OCI-LY1 (cell line): Measurements from ENCODE around the gene TMEM174.

Experiments used
- H2AFZ ChIP-seq: fragments of 200-600 bp; sonication (generic), shearing (Covaris generic); 2 replicates; pipeline ENCODE4 v1.6.0; 2014; ENCODE audit warnings: antibody characterized with exemption, mild to moderate bottlenecking, low read length
- H3F3A ChIP-seq: fragments of 200-600 bp; sonication (generic), shearing (Covaris generic); 2 replicates; pipeline ENCODE4 v1.6.0; 2014; ENCODE audit warnings: mild to moderate bottlenecking, antibody characterized with exemption, low read length, moderate library complexity; ENCODE audit not compliant: insufficient read depth
- H3K27ac ChIP-seq: fragments of 200-600 bp; sonication (generic); 2 replicates; pipeline ENCODE4 v1.5.1; 2014; ENCODE audit warnings: low read length, mixed run types, mild to moderate bottlenecking, low read depth; ENCODE audit not compliant: poor library complexity, severe bottlenecking
- H3K27me3 ChIP-seq: fragments of 200-600 bp; sonication (generic); 2 replicates; pipeline ENCODE4 v1.6.0; 2014; ENCODE audit warnings: antibody characterized with exemption, mild to moderate bottlenecking, low read length, moderate library complexity; ENCODE audit not compliant: insufficient read depth
- H3K36me3 ChIP-seq: fragments of 200-600 bp; sonication (generic); 2 replicates; pipeline ENCODE4 v1.6.1; 2014; ENCODE audit warnings: mild to moderate bottlenecking, antibody characterized with exemption, low read length, moderate library complexity, mixed read lengths; ENCODE audit not compliant: insufficient read depth
- H3K4me1 ChIP-seq: fragments of 200-600 bp; sonication (generic); 2 replicates; pipeline ENCODE4 v1.5.1; 2014; ENCODE audit warnings: mild to moderate bottlenecking, low read length, moderate library complexity; ENCODE audit not compliant: insufficient read depth, severe bottlenecking
- H3K4me2 ChIP-seq: fragments of 200-600 bp; sonication (generic), shearing (Covaris generic); 2 replicates; pipeline ENCODE4 v1.6.1; 2014; ENCODE audit warnings: low read length
- H3K4me3 ChIP-seq: fragments of 200-600 bp; sonication (generic); 2 replicates; pipeline ENCODE4 v1.5.1; 2014; ENCODE audit warnings: low read length, low read depth, mild to moderate bottlenecking, mixed read lengths; ENCODE audit not compliant: poor library complexity, severe bottlenecking
- H3K79me2 ChIP-seq: fragments of 200-600 bp; shearing (Covaris generic); 2 replicates; pipeline ENCODE4 v1.6.1; 2016; ENCODE audit warnings: mixed run types, low read length, mixed read lengths; ENCODE audit not compliant: insufficient read depth
- H3K9ac ChIP-seq: fragments of 200-600 bp; sonication (generic), shearing (Covaris generic); 2 replicates; pipeline ENCODE4 v1.6.1; 2014; ENCODE audit warnings: mild to moderate bottlenecking, low read length, mixed read lengths
- H3K9me2 ChIP-seq: fragments of 200-600 bp; sonication (generic), shearing (Covaris generic); 2 replicates; pipeline ENCODE4 v1.6.1; 2014; ENCODE audit warnings: low read depth, mild to moderate bottlenecking, low read length, mixed read lengths
- H3K9me3 ChIP-seq: fragments of 200-600 bp; shearing (Covaris generic); 2 replicates; pipeline ENCODE4 v1.6.1; 2014; ENCODE audit warnings: low read length, mixed read lengths
- H4K20me1 ChIP-seq: fragments of 200-600 bp; sonication (generic), shearing (Covaris generic); 2 replicates; pipeline ENCODE4 v1.6.0; 2016; ENCODE audit warnings: mild to moderate bottlenecking, low read length; ENCODE audit not compliant: insufficient read depth
- CTCF ChIP-seq: fragments of 200-600 bp; sonication (generic), shearing (Covaris generic); IDR thresholded peaks from 2 replicates; pipeline ENCODE4 v1.5.1; 2017; ENCODE audit warnings: mild to moderate bottlenecking, antibody characterized with exemption, low read length, moderate library complexity, mixed read lengths
- EZH2 ChIP-seq: fragments of 200-600 bp; sonication (generic), shearing (Covaris generic); IDR thresholded peaks from 2 replicates; pipeline ENCODE4 v1.8.0; 2017; ENCODE audit warnings: borderline replicate concordance, mixed run types, mild to moderate bottlenecking, antibody characterized with exemption, low read length, moderate library complexity, mixed read lengths

TMEM174 gene

DNA sequence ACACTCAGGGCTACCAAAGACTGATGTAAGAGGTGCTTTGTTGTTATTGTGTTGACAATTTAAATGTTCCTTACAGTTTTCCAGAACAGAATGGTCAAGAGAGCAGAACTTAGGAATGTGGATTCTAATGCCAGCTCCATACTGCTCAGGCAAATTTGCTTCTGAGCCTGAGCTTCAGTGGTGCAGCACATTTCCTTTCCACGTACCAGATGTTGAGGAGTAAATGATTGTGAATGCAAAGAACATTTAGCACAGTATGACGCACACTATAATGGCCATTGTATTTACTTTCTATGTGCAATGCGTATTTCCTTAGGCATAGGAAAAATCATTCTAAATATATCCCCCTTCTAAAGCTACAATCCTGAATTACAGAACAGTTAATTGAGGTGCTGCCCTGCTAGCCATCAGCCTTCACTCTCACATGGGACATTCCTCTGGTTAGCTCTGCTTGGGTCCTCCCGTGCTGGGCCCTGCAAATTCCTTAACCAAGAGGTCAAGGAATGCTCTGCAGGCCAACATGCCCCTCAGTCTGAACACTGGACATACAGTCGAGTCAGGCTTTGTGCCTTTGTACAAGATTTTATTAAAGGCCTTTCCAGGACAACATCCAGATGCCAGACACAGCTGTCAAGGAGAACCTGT is 21.1 kb upstream of the TMEM174 start:
- Histone ChIP-seq H3K4me1 (peaks cover 42% of the 10 kb centered on the region), H3F3A (no peaks in the 10 kb centered on the region), H3K4me3 (no peak overlapping the region), H3K4me2 (peak overlapping the region; percentile 23; the same call in 1 of the 2 replicates), H2AFZ (no peak overlapping the region), H3K9me2 (no peaks in the 10 kb centered on the region), H3K9me3 (no peaks in the 10 kb centered on the region), H3K27me3 (no peaks in the 10 kb centered on the region), H3K9ac (no peak overlapping the region), H3K27ac (peak overlapping the region; percentile 63), H3K36me3 (no peaks in the 10 kb centered on the region), H3K79me2 (no peaks in the 10 kb centered on the region), H4K20me1 (no peaks in the 10 kb centered on the region)
- TF ChIP-seq EZH2 = no peak
- TF ChIP-seq CTCF = no peak

DNA sequence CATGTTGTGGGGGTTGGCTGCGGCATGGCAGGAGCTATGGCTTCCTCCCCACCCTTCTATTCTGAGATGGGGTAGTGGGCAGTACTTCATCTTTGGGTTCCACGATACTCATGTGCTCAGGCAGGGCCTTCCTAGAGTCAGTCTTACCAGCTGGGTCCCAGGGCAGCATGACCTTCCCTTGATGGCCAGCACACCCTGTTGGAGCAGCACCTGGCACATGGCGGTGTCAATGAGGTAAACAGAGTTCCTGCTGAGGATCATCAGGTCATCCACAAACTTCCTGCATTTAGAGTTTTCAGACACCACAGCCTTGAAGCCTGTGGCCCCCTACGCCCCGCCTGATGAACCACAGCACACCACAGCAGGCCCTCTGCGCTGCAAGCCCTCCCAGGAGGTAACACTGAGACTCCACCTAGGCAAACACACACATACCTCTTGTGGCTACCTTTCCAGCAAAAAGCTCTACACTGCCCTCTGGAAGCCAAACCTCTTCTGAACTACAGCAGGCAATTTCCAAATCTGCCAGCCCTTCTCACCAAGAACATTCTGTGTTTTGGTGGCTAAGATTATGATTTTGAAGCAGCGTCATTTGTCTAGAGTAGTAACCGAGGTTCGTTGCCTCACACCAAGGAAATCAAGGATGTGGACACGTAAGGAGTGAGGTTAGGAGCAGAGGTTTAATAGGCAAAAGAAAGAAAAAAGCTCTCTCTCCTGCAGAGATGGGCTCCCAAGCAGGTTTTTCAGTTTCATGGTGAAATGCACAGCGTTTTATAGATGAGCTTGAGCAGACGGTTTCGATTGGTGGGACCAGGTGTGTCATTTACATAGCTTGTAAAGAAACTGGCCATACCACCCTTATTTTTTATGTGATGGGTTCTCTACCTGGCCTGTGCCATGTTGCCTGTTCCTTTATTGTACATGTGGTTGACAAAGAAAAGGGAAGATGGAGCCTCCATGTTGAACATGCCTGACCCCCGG is 20.3 kb upstream of the TMEM174 start:
- no peaks in the 10 kb centered on the region for H3K79me2 ChIP-seq
- H2AFZ ChIP-seq = 0 out of 2 replicates have a peak overlapping the region, but pooled peaks have one; percentile 15
- H3K9ac ChIP-seq = no peak overlapping the region; the same call in 1 of the 2 replicates
- peaks cover 43% of the 10 kb centered on the region for H3K4me1 ChIP-seq
- no peaks in the 10 kb centered on the region for H4K20me1 ChIP-seq
- no peaks in the 10 kb centered on the region for H3K9me2 ChIP-seq
- H3F3A ChIP-seq = no peaks in the 10 kb centered on the region
- no peak overlapping the region for H3K4me3 ChIP-seq
- H3K9me3 ChIP-seq = no peaks in the 10 kb centered on the region
- H3K36me3 ChIP-seq = no peaks in the 10 kb centered on the region
- H3K27me3 ChIP-seq = no peaks in the 10 kb centered on the region
- H3K4me2 ChIP-seq = peak overlapping the region; percentile 31; the same call in 1 of the 2 replicates
- TF ChIP-seq EZH2 = no peak
- peak; percentile 37; the same call in 1 of the 2 replicates for TF ChIP-seq CTCF
- H3K27ac ChIP-seq = peak overlapping the region; percentile 63

GRCh38 chr5:73153513-73153912 is 19.5 kb upstream of the TMEM174 start:
- H3K27me3 ChIP-seq = no peaks in the 10 kb centered on the region
- no peak for TF ChIP-seq CTCF
- no peak for TF ChIP-seq EZH2
- H3K9me3 ChIP-seq = no peaks in the 10 kb centered on the region
- no peaks in the 10 kb centered on the region for H3F3A ChIP-seq
- H3K9me2 ChIP-seq = no peaks in the 10 kb centered on the region
- H2AFZ ChIP-seq = no peak overlapping the region
- peak overlapping the region; percentile 31; the same call in 1 of the 2 replicates for H3K4me2 ChIP-seq
- H3K27ac ChIP-seq = peak overlapping the region; percentile 63
- no peak overlapping the region; the same call in 1 of the 2 replicates for H3K9ac ChIP-seq
- no peak overlapping the region for H3K4me3 ChIP-seq
- no peaks in the 10 kb centered on the region for H4K20me1 ChIP-seq
- peaks cover 51% of the 10 kb centered on the region for H3K4me1 ChIP-seq
- no peaks in the 10 kb centered on the region for H3K79me2 ChIP-seq
- no peaks in the 10 kb centered on the region for H3K36me3 ChIP-seq
